Activated CD4-positive, alpha-beta T cell treated with anti-CD3 and anti-CD28 coated beads, Interleukin-2, amount 10 ng/mL, durations not matched to agents 24 days and 14 days (primary cell): ENCODE results near the gene KAT6B. TPM values are rescaled to one million over a fixed set of nuclear protein-coding genes. Genes with fewer than 3 reads are reported as not detected.
A peak's percentile ranks its signal among the peaks of the same experiment; 100 is the strongest.
"Not testable (repeated sequence)": the region's sequence is repeated elsewhere in the genome, so short reads cannot be mapped to it uniquely, and the experiment has no call there.

Source experiments
- DNase-seq: peaks from one replicate; pipeline ENCODE4 v3.0.0; 2022
- H3K27ac Mint-ChIP-seq: one replicate; pipeline ENCODE4 v1.8.0; 2022; ENCODE audit warnings: mild to moderate bottlenecking, mixed read lengths
- H3K27me3 Mint-ChIP-seq: one replicate; pipeline ENCODE4 v1.8.0; 2022; ENCODE audit warnings: mixed read lengths
- H3K36me3 Mint-ChIP-seq: one replicate; pipeline ENCODE4 v1.8.0; 2022; ENCODE audit warnings: low read depth, mild to moderate bottlenecking, mixed read lengths
- H3K4me1 Mint-ChIP-seq: one replicate; pipeline ENCODE4 v1.8.0; 2021; ENCODE audit warnings: mixed read lengths
- H3K4me3 Mint-ChIP-seq: one replicate; pipeline ENCODE4 v1.8.0; 2022; ENCODE audit warnings: mild to moderate bottlenecking, moderate library complexity, mixed read lengths
- H3K9me3 Mint-ChIP-seq: one replicate; pipeline ENCODE4 v1.8.0; 2021; ENCODE audit warnings: mixed read lengths
- intact Hi-C: fragments of 100-400 bp; cut with micrococcal nuclease; formaldehyde crosslinking; loops from one replicate; pipeline ENCODE4 v1.15.1; 2023
- total RNA-seq: library from RNA; stranded (reverse); gene quantifications from 2 replicates; pipeline ENCODE4 v1.2.3, GENCODE V29; 2022

The KAT6B gene
- total RNA-seq, 1 donor from 2014 or later, result 21.7 TPM

DNA sequence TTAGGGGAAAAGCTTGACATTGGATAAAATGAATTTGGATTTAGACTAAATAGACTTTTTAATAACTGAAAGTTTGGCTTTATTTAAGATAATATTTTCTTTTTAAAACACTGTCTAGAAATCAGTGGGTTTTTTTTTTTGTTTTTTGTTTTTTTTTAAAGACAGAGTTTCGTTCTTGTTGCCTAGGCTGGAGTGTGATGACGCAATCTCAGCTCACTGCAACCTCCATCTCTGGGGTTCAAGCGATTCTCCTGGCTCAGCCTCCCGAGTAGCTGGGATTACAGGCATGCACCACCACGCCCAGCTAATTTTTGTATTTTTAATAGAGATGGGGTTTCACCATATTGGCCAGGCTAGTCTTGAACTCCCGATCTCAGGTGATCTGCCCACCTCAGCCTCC, 66.9 kb downstream of the KAT6B start:
- not testable (repeated sequence) for H3K27me3 Mint-ChIP-seq, DNase-seq, H3K36me3 Mint-ChIP-seq, H3K27ac Mint-ChIP-seq, H3K9me3 Mint-ChIP-seq, H3K4me3 Mint-ChIP-seq
- intact Hi-C loops, result loop anchor here (10.0 kb wide), 1 partner anchor 81 kb away; no protein-coding TSS in a partner anchor
- H3K4me1 Mint-ChIP-seq, result peaks cover 12% of the 10 kb centered on the region

DNA sequence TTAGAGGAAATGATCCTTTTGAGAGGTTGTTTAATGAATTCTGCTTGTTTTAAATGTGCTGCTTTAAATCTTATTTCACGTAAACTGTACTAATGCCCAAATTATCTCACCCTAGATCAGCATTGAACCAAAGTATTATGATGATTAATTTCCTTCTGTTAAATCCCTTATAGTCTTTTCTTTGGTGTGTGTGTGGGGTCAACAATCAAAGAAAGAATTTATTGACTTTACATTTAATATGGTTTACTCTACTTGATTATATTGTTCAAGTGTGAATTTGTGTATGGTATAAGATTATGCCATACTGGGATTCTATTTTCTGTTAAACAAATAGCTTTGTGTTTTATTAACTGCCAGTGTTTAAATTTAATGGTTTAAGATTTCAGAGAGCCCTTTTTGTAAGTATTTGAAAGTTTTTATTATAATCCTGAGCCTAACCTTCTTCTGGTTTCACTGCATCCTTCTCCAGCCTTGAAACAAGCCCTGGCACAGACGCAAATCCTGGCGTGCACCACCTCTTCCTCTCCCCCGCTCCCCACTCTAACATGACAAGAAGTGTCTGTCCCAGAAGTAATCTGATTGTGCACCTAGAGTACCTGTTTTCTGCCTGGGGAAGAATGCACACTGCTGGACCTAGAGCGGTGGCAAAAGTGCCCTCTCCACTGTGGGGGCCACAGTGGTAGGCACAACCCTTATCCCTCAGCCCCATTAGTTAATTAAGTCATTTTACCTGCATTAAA, 70.6 kb downstream of the KAT6B start:
- no peaks in the 10 kb centered on the region for H3K36me3 Mint-ChIP-seq
- intact Hi-C loops, result loop anchor here (10.0 kb wide), 1 partner anchor 78 kb away; no protein-coding TSS in a partner anchor
- no peaks in the 10 kb centered on the region for H3K27me3 Mint-ChIP-seq
- no peak for DNase-seq
- H3K4me1 Mint-ChIP-seq, result peaks cover 35% of the 10 kb centered on the region
- H3K4me3 Mint-ChIP-seq, result no peak overlapping the region
- peaks cover 3% of the 10 kb centered on the region for H3K9me3 Mint-ChIP-seq
- no peak overlapping the region for H3K27ac Mint-ChIP-seq

DNA sequence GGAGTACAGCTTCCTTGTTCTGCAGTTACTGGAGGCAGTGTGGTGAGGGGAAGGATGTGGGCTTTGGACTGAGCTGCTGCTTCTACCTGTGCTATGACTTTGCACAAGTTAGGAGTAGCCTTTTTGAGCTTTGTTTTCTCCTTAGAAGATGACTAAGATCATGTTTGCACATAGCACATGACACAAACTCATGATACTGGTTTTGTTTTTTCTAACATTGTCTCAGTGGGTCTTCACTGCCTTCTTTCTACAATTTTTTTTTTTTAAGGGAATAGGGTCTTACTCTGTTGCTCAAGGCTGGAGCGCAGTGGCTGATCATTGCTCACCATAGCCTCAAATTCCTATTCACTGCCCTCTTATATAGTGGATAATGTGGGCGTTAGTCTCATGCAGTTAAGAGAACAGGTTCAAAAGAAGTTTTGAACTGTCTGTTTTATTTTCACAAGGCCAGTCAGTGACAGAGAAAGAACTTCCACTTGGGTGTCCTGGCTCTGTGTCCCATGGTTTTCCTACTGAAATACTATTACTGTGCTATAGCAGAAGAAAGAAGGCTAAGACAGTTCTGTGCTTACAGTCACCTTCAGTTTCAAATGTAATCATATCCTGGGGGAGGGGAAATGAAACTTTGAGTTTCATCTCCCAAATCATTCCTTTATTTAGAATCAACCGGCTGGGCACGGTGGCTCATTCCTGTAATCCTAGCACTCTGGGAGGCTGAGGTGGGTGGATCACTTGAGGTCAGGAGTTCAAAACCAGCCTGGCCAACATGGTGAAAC, 72.0 kb downstream of the KAT6B start:
- no peaks in the 10 kb centered on the region for H3K27me3 Mint-ChIP-seq
- H3K27ac Mint-ChIP-seq, result peak overlapping the region; percentile 78
- H3K4me1 Mint-ChIP-seq, result peaks cover 37% of the 10 kb centered on the region
- H3K4me3 Mint-ChIP-seq, result peak overlapping the region; percentile 39
- DNase-seq, result peak; percentile 79
- H3K9me3 Mint-ChIP-seq, result peaks cover 3% of the 10 kb centered on the region
- intact Hi-C loops, result loop anchor here (1.0 to 10.0 kb wide), 4 partner anchors 72 to 313 kb away; partner anchors contain the start of gene KAT6B
- no peaks in the 10 kb centered on the region for H3K36me3 Mint-ChIP-seq

DNA sequence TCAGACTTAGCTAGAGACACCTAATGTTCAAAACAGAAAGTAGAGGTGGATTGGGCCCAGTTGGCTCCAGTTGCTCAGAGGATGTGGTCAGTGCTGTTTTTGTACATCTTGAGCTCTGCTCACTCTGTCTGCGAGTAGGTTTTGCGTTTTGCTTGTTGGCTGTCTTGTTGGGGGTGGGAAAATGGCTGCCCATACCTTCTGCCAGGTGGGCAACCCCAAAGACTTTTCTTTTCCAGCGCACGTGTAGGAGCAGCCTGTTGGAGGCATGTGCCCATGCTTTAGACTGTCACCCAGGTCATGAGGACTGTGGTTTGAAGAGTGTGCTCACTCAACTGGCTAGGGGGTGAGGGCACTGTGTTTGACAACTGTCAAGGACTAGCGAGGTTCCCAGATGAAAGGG, 73.9 kb downstream of the KAT6B start:
- H3K9me3 Mint-ChIP-seq, result peaks cover 3% of the 10 kb centered on the region
- peak overlapping the region; percentile 13 for H3K4me3 Mint-ChIP-seq
- intact Hi-C loops, result no loop called here
- no peaks in the 10 kb centered on the region for H3K27me3 Mint-ChIP-seq
- peaks cover 39% of the 10 kb centered on the region for H3K4me1 Mint-ChIP-seq
- peak; percentile 76 for DNase-seq
- no peaks in the 10 kb centered on the region for H3K36me3 Mint-ChIP-seq
- H3K27ac Mint-ChIP-seq, result peak overlapping the region; percentile 69

DNA sequence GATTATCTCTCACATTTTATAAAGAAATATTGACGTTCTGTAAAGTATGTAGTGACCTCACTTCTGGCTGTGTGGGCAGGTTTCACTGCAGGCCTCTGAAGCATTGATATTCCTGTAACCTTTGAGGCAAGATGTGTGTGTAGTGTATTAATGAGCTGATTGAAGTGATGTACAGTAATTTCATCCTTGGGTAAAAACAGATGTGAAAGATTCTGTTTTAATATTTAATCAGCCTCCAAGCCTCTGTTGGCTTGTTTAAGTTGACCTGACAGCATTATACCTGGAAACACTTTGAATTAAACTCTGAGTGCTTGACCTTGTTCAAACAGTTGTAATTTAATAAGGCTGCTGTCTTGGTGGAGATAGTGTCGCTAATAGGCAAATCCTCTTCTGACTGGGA, 74.9 kb downstream of the KAT6B start:
- Mint-ChIP-seq H3K27ac (peak overlapping the region; percentile 29), H3K27me3 (no peaks in the 10 kb centered on the region), H3K4me3 (no peak overlapping the region), H3K36me3 (no peaks in the 10 kb centered on the region), H3K9me3 (peaks cover 3% of the 10 kb centered on the region), H3K4me1 (peaks cover 39% of the 10 kb centered on the region)
- intact Hi-C loops, result no loop called here
- no peak for DNase-seq

DNA sequence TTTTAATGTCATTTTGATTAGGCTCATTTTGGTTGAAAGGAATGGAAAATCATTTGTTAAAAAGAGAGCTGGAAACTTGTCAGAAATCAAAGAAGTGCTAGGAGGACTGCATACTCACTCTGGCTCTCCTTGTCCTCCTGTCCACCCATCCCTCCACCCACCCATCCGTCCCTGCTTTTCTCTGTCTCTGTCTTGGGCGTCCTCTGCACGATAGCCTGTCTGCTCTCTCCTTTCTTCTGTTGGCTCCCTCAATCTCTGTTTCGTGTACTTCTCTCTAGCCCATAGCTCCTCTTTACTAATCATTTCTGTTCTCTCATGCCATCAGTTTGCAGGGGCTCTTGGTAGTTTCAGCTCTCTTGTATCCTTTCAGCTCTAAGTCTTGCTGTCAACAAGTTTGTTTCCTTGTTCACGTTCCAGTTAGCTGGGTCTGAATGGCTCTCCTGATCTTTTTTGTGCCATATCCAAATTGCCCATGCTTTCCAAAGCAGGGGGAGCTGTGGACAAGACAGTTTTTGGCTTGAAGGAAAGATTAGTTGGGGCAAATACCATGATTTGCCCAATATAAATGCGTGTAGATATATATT, 75.6 kb downstream of the KAT6B start:
- peaks cover 40% of the 10 kb centered on the region for H3K4me1 Mint-ChIP-seq
- intact Hi-C loops, result no loop called here
- H3K36me3 Mint-ChIP-seq, result no peaks in the 10 kb centered on the region
- no peak for DNase-seq
- peak overlapping the region; percentile 1 for H3K27ac Mint-ChIP-seq
- H3K27me3 Mint-ChIP-seq, result no peaks in the 10 kb centered on the region
- no peak overlapping the region for H3K4me3 Mint-ChIP-seq
- H3K9me3 Mint-ChIP-seq, result peaks cover 3% of the 10 kb centered on the region

DNA sequence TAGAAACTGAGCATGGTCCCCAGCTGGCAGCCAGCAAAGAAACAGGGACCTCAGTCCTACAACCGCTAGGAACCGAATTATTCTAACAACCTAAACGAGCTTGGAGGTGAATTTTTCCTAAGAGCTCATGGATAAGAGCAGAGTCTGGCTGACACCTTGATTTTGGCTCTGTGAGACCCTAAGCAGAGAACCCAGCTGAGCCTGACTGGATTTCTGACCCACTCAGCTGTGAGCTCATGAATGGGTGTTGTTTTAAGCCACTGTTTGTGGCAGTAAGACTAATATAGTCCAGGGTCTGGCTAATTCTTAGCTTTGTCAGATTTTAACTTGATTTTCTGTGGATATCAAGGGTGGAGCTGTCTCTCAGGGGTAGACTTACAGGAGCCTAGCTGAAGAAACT, 77.1 kb downstream of the KAT6B start:
- H3K4me3 Mint-ChIP-seq, result no peak overlapping the region
- H3K9me3 Mint-ChIP-seq, result peaks cover 3% of the 10 kb centered on the region
- H3K36me3 Mint-ChIP-seq, result no peaks in the 10 kb centered on the region
- H3K27ac Mint-ChIP-seq, result no peak overlapping the region
- no peaks in the 10 kb centered on the region for H3K27me3 Mint-ChIP-seq
- intact Hi-C loops, result no loop called here
- no peak for DNase-seq
- H3K4me1 Mint-ChIP-seq, result peaks cover 29% of the 10 kb centered on the region

DNA sequence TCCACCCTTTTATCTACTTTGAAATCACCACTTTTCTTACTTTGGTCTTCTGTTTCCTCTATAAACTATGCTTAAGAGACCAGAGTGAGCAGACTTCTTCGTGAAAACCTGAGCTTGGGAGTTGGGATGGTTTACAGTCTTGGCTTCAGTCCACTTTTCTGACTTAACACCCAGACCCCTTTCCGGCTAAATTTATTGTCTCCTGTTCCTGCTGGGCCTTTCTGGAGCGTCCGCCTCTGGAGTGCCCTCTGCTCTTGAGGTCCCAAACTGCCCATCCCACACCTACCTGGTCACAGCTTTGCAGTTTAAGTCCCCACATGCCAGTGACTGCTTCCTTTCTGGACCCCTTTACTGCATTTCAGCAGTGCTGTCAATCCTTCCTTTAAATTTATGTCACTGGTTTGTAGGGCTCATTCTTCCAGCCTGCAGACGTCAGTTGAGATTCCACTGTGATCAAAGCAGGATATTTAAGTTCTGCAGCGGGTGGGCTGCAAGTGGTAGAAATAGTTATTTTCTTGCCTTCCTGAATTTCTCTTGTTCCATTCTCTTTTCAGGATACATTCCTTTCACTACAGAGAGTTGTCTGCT, 80.3 kb downstream of the KAT6B start:
- Mint-ChIP-seq H3K4me3 (no peak overlapping the region), H3K9me3 (no peaks in the 10 kb centered on the region), H3K27ac (no peak overlapping the region), H3K4me1 (peaks cover 11% of the 10 kb centered on the region), H3K27me3 (no peaks in the 10 kb centered on the region), H3K36me3 (no peaks in the 10 kb centered on the region)
- intact Hi-C loops, result no loop called here
- DNase-seq, result peak; percentile 48

DNA sequence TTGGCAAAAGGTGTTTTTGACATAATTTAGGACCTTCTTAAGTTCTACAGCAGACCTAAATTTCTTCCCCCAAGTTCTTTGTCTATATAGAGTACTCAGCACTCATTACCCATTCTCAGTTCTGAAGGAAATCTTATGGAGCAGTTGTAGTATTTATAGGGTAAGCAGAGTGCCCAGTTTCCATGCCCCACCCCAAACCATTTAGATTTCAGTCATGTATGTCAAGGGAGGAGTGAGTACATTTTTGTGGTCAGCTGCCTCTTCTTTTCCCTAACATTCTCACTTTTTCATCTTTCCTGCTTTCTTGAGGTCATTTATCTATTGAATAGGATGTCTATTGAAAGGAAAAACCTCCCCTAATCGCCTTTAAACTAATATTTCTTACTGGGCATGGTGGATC, 83.3 kb downstream of the KAT6B start:
- Mint-ChIP-seq H3K9me3 (no peaks in the 10 kb centered on the region), H3K36me3 (no peaks in the 10 kb centered on the region), H3K27ac (no peak overlapping the region), H3K4me3 (no peak overlapping the region), H3K27me3 (no peaks in the 10 kb centered on the region), H3K4me1 (peaks cover 14% of the 10 kb centered on the region)
- DNase-seq, result no peak
- intact Hi-C loops, result no loop called here

DNA sequence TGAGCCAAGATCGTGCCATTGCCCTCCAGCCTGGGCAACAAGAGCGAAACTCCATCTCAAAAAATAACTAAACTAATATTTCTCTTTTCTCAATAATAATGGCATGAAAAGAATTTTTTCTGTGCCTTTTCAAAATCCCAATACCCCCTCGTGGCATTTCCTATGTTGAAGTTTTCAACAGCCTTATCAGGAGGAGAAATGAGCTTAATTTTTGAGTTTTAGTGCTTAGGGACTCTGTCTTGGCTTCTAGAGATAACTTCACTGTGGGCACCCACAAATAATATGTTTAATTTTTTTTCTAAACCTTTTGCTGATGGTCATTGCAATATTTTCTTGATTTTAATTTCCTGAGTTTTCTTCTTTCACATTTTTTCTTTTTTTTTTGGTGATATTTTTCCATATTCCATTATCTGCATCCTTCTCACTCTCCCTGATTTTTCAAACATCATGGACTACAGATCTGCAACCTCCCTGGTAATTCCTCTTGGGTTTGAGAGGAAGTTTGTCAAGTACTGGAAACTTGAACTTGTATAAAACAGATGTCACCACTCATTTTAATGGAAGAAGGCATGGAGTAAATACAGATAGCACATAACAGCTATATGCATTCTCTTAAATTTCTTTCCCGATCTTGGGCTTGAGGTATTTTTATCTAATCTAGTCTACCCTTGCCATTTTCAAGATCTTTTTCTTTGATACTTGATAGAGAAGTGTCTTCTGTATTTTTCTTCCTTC, 84.0 kb downstream of the KAT6B start:
- no peak overlapping the region for H3K4me3 Mint-ChIP-seq
- intact Hi-C loops, result no loop called here
- H3K27ac Mint-ChIP-seq, result no peak overlapping the region
- H3K36me3 Mint-ChIP-seq, result peaks cover 2% of the 10 kb centered on the region
- no peak for DNase-seq
- H3K9me3 Mint-ChIP-seq, result peaks cover 4% of the 10 kb centered on the region
- H3K27me3 Mint-ChIP-seq, result no peaks in the 10 kb centered on the region
- H3K4me1 Mint-ChIP-seq, result peaks cover 16% of the 10 kb centered on the region

DNA sequence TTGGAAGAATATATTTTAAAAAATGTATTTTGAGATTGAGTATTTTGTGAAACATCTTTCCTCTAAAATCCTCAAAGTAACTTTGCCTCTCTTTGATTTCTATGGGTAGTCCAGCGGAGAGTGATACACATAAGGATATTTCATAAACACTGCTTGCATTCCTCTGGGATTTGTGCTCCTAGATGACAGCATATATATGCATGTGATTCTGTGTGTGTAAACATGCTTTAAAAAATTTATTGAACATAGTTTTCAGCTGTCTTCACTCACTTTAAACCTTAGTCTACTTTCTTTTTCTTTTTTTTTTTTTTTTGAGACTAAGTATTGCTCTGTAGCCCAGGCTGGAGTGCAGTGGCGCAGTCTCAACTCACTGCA, 84.6 kb downstream of the KAT6B start:
- H3K36me3 Mint-ChIP-seq, result peaks cover 2% of the 10 kb centered on the region
- H3K4me3 Mint-ChIP-seq, result no peak overlapping the region
- DNase-seq, result no peak
- peaks cover 16% of the 10 kb centered on the region for H3K4me1 Mint-ChIP-seq
- peaks cover 6% of the 10 kb centered on the region for H3K9me3 Mint-ChIP-seq
- no peak overlapping the region for H3K27ac Mint-ChIP-seq
- no peaks in the 10 kb centered on the region for H3K27me3 Mint-ChIP-seq
- intact Hi-C loops, result no loop called here

DNA sequence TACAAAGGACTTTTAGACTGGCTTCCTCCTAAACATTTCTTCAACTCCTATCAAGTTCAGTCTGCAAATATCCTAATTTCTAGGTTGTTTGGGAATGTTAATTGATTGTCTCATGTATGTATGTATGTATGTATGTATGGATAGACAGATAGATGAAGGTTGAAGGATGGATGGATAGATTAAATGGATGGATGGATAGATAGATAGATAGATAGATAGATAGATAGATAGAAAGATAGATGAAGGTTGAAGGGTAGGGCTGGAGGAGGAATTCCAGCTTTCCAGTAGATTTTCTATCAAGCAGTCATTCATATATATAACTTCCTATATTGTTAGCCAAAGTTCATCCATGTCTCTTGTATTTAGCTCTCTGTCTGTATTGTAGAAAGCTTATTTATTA, 85.8 kb downstream of the KAT6B start:
- intact Hi-C loops, result no loop called here
- H3K27ac Mint-ChIP-seq, result no peak overlapping the region
- H3K36me3 Mint-ChIP-seq, result peaks cover 2% of the 10 kb centered on the region
- H3K4me3 Mint-ChIP-seq, result no peak overlapping the region
- H3K4me1 Mint-ChIP-seq, result peaks cover 18% of the 10 kb centered on the region
- DNase-seq, result no peak
- H3K9me3 Mint-ChIP-seq, result peaks cover 10% of the 10 kb centered on the region
- no peaks in the 10 kb centered on the region for H3K27me3 Mint-ChIP-seq

DNA sequence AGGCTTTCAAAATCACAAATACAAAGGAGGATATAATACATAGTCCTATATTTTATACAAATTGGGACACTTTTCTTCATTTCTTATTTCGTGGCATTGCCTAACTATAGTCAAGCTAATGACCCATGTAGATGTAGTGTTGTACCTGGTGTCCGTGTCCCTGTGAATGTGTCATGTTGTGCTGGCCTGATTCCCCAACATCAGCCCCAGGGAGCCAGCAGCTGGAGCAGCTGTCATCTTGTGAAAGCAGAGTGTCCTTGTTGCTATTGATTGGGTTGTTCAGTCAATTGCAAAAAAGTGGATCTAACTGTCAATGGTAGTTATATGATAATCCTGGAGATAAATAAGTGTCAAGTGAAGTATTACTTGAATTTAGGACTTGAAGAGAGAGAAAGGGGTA, 86.3 kb downstream of the KAT6B start:
- Mint-ChIP-seq H3K9me3 (peaks cover 14% of the 10 kb centered on the region), H3K4me3 (no peak overlapping the region), H3K27me3 (no peaks in the 10 kb centered on the region), H3K27ac (peak overlapping the region; percentile 12), H3K4me1 (peaks cover 20% of the 10 kb centered on the region), H3K36me3 (peaks cover 4% of the 10 kb centered on the region)
- no peak for DNase-seq
- intact Hi-C loops, result no loop called here
